GM03348 (cell line): Measurements from ENCODE around the gene ALDH1A1.

Experiments used
- DNase-seq: peaks from one replicate; pipeline ENCODE4 v3.0.0; 2012; ENCODE audit warnings: low spot score

The ALDH1A1 gene

DNA sequence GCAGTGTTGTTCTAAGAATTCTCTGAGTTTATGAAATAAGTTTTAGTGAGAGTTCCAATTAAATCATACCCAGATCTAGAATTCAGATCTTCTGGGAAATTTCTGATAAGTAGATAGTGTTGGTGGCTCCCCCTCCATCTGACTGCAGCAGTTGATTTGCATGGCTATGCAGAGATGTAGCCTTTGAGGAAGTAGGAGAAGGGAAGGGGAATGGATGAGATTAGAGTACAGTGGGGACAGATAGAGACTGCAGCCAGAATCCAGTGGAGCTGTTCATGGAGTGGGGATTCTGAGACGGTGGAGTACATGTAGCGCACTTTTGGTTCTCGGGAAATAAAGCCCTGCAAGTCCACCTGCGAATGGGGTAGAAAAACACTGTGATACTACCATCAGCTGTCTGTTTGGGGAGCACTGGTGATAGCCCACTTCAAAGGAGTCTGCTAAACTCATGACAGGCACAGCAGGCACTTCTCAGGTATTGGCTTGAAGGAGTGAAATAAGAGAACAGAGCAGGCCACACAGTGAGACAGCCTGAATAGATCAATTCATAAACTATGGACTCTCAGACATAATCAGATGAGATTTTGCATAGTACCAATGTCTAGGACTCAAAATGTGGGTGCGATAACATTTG, 96.8 kb downstream of the ALDH1A1 start:
- DNase-seq: no peak

- no peak for DNase-seq
Observed at GRCh38 chr9:72855321-72855720, 97.5 kb downstream of the ALDH1A1 start.
